GM19455 (cell line): ENCODE measurements around the gene MUS81.
A peak's percentile ranks its signal among the peaks of the same experiment; 100 is the strongest.

ENCODE experiments used
- ATAC-seq: cut with Tn5 transposase; IDR thresholded peaks from one replicate; pipeline ENCODE4 v1.9.1; 2021; ENCODE audit not compliant: unreplicated experiment

The MUS81 gene

DNA sequence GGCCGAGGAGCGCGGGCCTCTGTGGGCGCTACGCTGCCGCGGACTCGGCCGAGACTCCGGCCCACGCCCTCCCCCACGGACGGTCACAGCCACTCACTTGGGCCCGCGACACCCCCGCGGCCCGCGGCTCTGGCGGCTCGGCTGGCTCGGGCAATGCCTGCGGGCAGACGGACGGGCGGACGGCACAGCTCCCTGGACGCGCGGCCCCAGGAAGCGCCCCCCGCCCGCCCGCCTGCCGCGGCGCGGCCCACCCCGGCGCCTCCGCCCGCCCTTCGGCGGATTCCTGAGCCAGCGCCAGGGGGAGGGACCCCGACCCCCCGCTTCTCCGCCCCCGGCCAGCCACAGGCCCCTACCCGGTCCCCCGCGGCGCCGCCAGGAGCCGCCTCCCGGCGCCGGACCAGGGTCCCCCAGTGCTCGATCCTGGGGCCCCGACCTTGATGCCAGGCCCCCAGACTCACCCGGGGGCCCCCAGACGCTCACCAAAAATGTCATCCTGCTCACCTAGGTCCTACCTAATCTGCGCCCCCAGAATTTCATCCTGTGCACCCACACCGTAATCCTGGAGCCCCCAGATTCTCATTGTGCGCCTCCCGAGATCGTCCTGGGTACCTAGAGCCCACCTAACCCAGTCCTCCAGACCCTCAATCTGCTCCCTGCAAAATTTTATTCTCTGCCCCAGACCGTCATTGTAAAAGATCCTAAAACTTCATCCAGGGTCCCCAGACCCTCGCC is 12.5 kb downstream of the MUS81 start, which contains the start of gene EFEMP2:
Gene EFEMP2, minus strand, starts transcription at position 215 of the 732 bp plus-strand sequence. CDS start 446 bp downstream, outside the sequence.
- no peak for ATAC-seq

DNA sequence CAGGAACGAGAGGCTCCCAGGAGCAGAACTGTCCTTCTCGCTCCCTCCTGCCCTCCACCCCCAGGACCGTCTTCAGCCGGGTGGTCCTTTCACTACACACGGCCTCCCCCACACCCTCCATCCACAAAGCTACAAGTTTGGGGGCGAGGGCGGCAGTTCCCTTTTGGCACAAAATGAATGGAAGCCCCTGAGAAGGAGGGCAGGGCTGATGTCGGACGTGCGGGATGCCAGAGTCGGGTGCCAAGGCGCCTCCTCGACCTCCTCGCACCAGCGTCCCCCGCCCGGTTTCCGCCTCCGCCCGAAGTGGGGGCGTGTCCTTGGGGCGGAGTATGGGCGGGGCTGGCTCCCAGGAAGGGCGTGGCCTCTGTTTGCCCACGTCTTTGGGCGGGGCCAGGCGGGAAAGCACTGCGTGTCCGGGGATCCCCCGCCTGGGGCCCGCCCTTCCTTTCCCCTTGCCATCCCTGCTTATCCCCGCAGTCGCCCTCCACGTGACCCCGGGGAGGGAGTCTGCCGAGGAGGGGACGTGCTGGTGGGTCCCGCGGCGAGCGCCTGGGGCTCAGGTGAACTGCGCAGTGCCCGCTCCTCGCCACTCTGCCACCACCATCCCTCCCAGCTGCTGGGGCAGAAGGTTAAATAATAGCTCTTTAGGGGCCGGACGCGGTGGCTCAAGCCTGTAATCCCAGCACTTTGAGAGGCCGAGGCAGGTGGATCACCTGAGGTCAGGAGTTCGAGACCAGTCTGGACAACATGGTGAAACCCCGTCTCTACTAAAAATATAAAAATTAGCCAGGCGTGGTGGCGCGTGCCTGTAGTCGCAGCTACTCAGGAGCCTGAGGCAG is 13.3 kb downstream of the MUS81 start:
- peak; percentile 78 for ATAC-seq

DNA sequence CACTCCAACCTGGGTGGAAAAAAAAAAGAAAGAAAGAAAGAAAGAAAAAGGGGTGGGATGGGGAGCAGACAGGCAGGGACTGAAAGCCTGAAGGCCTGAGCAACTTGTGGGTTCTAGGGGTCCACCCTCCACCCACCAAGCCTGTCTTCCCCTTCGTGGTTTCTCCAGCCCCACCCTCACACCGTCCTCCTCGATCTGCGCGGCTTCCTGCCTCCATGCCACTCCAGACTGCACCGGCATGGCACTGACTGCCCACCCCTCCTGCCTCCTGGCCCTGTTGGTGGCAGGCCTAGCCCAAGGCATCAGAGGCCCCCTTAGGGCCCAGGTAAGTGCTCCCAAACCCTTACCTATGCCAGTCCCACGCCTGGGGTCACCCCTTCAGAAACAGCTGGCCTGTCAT is 19.4 kb downstream of the MUS81 start, which contains the start of gene CTSW:
Gene CTSW, plus strand, starts transcription at position 221 of the 400 bp plus-strand sequence. Its CDS starts 18 bp downstream, at position 239.
- ATAC-seq = no peak

DNA sequence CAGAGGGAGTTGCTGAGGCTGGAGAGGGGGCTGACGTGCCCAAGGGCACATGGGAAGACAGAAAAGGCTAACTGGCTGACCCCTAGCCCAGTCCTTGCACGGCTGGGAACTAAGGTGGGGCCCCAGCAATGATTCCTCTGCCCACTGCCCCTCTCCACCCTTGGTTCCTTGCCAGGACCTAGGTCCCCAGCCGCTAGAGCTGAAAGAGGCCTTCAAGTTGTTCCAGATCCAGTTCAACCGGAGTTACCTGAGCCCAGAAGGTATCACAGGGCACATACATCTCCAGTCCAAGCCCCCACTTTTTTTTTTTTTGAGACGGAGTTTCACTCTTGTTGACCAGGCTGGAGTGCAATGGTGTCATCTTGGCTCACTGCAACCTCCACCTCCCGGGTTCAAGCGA is 19.8 kb downstream of the MUS81 start:
- no peak for ATAC-seq

DNA sequence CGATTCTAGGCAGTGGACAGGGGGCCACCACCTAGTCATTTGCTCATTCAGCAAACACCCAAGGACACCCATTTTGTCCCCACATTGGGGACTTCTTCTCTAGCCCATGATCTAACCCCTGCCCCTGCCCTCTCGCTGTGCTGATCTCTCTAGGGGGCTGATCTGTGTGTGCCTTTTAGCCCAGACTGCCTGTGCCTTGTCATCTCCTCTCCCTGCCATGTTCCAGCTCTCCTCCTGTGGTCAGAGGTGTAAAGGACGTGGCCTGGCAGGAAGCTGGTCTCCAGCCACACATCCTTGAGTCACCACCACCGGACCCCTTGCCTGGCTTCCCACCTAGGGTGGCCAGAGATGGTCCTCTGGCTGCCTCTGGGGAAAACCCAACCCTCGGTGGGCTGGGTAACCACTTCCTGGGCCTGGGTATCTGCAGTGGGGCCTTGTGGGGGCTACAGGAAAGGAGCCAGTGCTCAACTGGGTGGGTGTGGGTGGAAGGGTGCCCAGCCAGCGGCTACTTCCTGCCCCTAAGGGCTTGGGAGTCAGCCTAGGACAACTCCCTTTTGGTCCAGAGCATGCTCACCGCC is 20.7 kb downstream of the MUS81 start:
- no peak for ATAC-seq

DNA sequence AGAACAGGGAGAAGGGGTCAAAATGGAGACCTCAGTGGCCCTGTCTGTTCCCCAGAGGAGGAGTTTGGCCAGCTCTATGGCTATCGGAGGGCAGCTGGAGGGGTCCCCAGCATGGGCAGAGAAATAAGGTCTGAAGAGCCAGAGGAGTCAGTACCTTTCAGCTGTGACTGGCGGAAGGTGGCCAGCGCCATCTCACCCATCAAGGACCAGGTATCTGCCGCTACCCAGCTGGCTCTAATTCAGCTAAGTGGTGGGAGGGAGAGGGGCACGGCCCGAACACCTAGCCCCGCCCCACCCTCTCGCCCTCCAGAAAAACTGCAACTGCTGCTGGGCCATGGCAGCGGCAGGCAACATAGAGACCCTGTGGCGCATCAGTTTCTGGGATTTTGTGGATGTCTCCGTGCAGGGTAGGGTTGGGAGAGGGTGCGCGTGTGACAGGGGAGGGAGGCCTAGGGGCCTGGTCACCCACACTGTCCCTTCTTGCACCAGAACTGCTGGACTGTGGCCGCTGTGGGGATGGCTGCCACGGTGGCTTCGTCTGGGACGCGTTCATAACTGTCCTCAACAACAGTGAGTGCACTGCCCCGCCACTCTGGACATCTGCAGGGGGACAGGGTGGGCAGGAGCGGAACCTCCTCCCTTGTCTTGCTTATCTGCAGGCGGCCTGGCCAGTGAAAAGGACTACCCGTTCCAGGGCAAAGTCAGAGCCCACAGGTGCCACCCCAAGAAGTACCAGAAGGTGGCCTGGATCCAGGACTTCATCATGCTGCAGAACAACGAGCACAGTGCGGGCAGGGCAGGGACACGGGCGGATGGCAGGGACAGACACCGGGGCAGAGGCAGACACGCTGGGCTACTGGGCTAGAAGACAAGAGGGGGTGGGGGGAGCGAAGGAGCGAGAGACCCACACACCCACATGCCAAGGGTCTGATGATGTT is 22.2 kb downstream of the MUS81 start:
- ATAC-seq = no peak

DNA sequence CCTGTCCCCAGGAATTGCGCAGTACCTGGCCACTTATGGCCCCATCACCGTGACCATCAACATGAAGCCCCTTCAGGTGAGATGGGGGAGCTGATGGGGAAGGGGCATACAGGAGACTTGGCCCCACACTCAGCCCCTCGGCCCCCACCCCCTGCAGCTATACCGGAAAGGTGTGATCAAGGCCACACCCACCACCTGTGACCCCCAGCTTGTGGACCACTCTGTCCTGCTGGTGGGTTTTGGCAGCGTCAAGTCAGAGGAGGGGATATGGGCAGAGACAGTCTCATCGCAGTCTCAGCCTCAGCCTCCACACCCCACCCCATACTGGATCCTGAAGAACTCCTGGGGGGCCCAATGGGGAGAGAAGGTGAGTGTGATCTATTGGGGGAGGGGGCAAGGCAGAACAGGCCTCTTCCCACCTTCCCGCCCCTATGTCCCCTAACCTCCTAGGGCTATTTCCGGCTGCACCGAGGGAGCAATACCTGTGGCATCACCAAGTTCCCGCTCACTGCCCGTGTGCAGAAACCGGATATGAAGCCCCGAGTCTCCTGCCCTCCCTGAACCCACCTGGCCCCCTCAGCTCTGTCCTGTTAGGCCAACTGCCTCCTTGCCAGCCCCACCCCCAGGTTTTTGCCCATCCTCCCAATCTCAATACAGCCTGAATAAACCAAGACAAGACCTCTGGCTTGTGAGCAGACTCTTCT is 23.0 kb downstream of the MUS81 start:
- ATAC-seq = no peak

DNA sequence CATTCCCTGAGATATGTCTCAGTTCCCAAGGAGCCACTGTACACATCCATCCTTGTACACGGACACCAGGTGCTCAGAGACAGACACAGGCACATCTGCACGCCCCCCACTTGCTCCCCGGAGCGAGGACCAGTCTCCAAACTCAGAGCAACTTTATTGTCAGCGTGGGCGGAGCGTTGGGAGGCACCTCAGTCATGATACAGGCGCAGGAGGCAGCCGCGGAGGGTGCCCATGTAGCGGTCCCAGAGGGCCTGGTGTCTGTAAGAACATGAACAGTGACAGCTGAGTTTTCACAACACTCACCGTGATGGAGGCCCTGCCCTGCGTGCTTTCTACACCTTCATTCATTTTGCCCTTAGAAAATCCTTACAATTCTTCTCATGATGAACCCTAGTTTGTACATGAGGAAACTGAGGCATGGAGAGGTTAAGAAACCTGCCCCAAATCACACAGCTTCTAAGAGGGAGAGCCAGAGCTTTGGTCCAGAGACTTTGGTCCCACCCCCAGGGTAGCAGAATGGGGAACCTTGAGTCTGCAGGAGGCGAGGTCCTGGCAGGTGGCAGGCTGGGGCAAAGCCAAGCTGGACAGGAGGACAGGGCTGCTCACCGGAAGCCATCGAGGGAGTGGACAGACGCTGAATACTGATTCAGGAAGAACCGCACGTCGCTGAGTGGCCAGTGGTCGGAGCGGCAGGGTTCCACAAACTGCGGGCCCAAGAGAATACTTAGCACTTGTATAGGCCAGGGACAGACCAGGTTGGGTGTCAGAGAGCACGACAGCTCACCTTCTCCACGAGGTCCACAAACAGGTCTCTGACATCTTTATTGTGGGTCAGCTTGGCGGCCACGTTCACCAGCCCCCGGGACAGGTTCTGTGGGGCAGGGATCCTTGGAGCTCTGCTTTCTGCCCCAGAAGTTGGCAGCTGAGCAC is 23.8 kb downstream of the MUS81 start:
- no peak for ATAC-seq

DNA sequence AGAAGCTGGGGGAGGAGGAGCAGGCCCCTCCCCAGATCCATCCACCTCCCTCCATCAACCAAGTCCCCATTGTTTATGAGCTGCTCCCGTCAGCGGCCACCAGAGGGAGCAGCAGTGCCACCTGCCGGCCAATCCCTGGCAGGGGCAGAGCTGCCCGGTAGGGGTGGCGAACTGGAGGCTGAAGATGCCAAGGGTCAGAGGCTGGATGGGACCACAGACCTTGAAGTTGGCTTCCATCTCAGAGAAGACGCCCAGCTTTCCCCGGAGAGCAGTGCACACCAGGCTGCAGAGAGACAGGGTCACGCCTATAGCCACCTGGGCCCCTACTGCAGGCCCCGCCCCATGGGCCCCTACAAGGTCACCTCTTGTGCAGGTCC is 24.5 kb downstream of the MUS81 start:
- no peak for ATAC-seq

DNA sequence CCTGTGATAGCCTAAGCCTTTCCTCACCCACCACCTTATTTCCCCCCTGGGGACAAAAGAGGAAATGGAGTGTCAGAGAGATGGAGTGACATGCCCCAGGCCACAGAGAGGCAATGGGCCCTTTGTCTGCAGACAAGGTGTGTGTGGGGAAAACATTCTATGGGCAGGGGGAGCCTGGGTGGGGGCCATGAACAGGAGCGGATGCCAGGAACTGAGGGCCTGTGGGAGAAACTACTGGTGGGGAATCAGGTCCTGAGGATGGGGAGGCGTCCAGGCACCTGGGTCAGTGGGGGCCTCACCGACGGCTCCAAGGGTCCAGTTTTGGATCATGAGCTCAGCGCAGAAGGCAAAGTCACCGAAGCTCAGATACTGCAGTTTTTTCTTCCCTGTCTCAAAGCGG is 25.0 kb downstream of the MUS81 start:
- ATAC-seq = no peak

DNA sequence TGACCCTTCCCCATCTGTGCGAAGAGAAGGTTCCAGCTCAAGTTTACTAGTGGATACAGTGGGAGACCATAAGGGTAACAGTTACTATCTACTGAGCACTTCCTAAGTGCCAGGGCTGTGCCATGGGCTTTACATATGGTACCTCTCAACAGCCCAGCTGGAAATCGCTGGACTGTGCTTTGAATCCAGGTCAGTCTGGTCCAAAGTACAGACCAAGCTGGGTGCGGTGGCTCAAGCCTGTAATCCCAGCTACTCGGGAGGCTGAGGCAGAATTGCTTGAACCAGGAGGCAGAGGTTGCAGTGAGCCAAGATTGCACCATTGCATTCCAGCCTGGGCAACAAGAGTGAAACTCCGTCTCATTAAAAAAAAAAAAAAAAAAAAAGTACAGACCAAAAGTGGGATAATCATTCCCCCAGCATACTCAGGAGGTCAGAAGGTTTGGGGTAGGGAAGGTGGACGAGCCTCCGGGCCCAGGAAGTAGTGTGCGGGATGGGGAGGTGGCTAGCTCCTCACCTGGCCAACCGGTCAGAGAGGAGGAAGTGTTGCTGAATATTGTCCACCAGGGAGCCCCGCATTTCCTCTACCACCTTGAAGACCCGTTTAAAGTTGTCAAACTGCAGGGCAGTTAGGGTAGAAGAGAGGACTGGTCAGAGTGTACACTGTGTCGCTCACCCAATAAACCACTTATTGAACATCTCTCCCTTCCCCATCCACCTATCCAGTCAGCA is 25.7 kb downstream of the MUS81 start:
- ATAC-seq = no peak

DNA sequence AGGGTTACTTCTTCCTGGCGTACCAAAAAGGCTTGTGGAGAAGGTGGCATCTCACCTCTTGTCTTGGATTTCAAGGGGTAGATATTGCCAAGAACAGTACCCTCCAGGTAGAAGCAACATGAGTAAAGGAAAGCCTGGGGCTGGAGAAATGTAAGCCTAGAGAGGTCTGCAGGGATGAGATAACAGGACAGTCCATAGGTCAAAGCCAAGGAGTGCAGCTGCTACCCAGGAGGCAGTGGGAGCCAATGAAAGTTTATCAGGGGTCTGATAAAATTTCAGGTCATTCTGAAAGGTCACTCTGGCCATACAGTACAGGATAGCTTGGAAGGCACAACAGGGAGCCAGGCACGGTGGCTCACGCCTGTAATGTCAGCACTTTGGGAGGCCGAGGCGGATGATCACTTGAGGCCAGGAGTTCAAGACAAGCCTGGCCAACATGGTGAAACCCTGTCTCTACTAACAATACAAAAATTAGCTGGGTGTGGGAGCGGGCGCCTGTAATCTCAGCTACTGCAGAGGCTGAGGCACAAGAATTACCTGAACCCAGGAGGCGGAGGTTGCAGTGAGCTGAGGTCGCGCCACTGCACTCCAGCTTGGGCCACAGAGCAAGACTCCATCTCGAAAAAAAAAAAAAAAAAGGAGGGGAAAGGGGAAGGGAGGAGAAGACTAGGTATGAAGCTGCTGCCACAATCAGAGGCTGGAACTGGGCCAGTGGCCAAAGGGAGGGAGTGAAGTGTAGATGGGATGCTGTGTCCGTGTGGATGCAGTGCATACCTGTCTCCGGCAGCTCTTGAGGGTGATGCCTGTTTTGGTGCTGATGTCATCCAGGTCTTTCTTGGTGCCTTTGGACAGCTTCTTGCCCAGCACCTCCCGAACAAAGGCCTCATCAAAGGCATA is 26.8 kb downstream of the MUS81 start:
- no peak for ATAC-seq

DNA sequence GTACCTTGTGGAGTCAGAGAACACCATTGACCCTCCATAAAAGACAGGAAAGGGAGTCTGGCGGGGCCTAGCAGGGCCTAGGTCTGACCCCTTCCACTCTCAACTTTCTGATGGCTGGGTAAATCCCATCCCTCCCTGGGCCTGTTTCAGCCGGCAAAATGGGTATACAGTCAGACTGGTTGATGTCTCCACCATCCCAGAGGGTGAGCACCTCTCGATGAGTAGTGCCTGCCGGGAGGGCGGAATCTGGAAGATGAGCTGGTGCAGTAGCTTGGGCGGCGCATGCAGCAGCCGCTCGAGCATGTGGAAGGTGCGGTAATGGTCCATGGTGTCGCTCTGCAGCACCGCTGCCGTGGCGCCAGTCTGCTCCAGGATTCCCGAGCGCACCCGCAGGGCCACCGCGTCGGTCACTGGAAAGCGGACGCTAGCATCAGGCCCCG is 27.5 kb downstream of the MUS81 start:
- ATAC-seq = no peak

DNA sequence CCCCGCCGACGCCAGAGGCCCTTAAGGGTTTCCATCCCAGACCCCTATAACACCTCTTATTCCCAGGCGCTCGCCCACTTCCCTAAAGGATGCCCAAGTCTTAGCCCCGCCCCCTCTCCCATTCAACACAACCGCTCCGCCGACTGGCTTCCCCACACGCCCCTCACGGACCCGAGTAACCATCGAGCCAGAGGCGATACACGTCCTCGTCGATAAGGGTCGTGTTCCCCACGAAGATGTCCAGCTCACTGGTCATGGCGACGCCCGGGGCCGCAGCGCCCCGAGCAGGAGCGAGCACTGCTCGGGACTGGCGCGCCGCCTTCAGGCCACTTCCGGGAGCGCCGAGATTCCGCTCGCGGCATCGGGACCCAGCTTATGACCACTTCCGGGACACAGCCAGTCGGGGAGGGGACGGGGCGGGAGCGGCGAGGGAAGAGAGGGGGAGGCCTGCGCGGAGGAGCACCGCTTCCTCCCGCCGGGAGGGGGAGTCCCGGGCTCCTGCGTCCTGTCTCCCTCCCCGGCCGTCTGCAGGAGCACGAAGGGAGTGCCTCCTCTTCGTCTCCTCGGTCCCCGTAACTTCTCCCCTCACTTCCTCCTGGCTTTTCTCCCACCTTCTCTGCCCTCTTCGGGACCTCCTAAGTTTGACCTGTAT is 28.1 kb downstream of the MUS81 start, which contains the start of gene FIBP:
Gene FIBP, minus strand, starts transcription at position 309 of the 652 bp plus-strand sequence. Its CDS starts 53 bp downstream, at position 256.
- peak; percentile 47 for ATAC-seq

DNA sequence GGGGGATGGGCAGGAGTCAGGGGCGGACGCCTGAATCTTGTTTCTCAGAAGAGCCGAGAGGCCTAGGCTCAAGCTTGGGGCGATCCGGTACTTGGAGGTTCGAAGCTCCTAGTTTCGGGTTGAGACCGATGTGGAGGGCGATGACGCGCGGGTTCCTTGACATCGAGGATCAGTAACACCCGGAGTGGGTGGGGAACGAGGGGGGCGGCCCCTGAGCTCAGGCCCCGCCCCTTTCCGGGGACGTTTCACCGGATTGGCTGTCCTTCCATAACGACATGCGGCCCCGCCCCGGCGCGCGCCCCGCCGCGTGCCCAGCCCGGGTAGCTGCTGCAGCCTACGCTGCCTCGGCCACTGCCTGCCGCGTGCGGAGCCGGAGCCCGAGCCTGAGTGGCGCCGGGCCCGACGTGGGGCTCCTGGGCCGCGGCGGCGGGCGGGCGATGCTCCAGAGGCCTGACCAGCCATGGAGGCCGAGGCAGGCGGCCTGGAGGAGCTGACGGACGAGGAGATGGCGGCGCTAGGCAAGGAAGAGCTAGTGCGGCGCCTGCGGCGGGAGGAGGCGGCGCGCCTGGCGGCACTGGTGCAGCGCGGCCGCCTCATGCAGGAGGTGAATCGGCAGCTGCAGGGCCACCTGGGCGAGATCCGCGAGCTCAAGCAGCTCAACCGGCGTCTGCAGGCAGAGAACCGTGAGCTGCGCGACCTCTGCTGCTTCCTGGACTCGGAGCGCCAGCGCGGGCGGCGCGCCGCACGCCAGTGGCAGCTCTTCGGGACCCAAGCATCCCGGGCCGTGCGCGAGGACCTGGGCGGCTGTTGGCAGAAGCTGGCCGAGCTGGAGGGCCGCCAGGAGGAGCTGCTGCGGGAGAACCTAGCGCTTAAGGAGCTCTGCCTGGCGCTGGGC is 30.3 kb downstream of the MUS81 start, which contains the start of gene CCDC85B:
Gene CCDC85B, plus strand, starts transcription at position 350 of the 895 bp plus-strand sequence. Its CDS starts 111 bp downstream, at position 461.
- peak; percentile 53 for ATAC-seq
